Measurements from ENCODE around the gene TDP1.

DNA sequence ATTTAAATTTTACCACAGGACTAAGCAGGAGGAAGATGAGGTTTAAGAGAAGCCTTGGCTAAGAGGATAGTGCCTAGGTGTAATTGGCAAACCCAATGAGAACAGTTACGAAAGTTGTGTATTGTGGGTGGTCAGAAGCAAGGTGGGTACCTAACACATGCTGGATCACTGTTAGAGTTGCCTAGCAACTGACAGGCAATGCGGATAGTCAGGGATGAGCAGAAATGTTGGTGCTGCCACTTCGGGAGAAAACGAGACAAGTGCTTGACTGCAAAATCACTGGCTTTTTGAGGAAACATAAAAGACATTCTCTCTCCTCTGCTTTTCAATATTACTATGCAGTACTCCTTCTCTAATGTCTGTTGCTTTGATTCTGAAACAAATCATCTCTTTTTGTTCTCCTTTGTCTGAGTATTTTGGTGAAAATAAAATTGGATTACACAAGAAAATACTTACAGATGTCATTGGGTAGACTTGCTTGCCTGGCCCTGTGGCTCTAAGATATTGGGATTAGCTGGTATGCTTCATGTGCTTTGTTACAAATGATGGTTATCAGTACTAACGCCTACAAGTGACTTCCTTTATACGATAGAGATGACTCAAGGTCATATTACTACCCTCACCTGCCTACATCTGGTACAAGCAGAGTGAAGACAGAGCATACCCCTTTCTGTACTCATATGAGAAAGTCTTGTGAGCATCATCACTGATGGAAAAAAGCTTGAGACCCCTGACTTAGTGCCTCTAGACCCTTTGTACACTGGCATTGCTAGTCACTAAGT lies 48.0 kb downstream of the TDP1 start:
- TF ChIP-seq POLR2AphosphoS5 (IDR thresholded peaks at IDR 0.05; ENCODE audit: low read depth, low read length) (no peak), SIN3A (IDR thresholded peaks at IDR 0.05; ENCODE audit: borderline replicate concordance, insufficient read depth, low read length) (no peak), TAF1 (IDR thresholded peaks at IDR 0.05; ENCODE audit: borderline replicate concordance, insufficient read depth, low read length) (no peak), FOXP2 (optimal IDR thresholded peaks at IDR 0.05; ENCODE audit: borderline replicate concordance, extremely low read depth, extremely low read length, insufficient read depth) (no peak)
- TF ChIP-seq, protein P1, sequence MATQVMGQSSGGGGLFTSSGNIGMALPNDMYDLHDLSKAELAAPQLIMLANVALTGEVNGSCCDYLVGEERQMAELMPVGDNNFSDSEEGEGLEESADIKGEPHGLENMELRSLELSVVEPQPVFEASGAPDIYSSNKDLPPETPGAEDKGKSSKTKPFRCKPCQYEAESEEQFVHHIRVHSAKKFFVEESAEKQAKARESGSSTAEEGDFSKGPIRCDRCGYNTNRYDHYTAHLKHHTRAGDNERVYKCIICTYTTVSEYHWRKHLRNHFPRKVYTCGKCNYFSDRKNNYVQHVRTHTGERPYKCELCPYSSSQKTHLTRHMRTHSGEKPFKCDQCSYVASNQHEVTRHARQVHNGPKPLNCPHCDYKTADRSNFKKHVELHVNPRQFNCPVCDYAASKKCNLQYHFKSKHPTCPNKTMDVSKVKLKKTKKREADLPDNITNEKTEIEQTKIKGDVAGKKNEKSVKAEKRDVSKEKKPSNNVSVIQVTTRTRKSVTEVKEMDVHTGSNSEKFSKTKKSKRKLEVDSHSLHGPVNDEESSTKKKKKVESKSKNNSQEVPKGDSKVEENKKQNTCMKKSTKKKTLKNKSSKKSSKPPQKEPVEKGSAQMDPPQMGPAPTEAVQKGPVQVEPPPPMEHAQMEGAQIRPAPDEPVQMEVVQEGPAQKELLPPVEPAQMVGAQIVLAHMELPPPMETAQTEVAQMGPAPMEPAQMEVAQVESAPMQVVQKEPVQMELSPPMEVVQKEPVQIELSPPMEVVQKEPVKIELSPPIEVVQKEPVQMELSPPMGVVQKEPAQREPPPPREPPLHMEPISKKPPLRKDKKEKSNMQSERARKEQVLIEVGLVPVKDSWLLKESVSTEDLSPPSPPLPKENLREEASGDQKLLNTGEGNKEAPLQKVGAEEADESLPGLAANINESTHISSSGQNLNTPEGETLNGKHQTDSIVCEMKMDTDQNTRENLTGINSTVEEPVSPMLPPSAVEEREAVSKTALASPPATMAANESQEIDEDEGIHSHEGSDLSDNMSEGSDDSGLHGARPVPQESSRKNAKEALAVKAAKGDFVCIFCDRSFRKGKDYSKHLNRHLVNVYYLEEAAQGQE (IDR thresholded peaks at IDR 0.05; ENCODE audit: insufficient read depth in 1 of 2, low read depth in 2 of 2, low read length in 2 of 2) = no peak

Data from PFSK-1 (cell line).